NCI-H345 (cell line): ENCODE measurements around the gene GASK1A.

Experiments used
- DNase-seq: peaks from one replicate; lab custom pipeline; 2025; lab: John Stamatoyannopoulos, UW

GASK1A gene

DNA sequence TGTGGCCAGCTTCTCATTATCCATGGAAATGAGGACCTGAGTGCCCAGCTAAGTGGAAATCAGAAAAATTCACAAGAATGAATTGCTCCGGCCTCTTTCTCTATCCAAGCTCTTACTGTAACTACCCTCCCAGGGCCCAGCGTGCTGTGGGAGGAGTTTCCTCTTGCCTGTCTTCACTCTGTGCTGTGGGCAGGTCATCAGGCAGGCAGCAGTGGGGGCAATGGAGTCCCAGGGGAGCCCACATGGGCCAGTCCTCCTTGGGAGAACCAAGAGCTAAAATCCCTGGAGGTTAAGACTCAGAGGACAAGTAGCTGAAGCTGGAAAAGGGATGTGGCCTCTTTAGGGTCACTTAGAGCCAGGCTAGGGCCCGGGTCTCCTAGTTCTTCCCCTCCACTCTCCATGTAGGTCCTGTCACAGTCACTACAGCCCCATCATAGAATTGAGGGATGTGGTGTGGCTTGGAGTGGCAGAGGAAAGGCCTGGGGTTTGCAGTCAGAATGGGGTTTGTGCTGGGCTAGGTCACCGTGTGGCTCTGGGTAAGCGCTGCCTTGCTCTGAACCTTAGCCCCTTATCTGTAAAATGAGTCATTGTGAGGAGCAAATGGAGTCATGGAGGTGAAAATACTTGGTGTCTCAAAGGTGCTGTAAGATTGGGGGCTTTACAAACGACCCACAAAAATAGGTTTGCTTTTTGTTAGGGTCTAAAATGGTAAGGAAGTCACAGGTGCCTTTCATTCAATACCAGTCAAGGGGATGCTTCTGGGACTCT lies 3.7 kb downstream of the GASK1A start:
- no peak for DNase-seq

DNA sequence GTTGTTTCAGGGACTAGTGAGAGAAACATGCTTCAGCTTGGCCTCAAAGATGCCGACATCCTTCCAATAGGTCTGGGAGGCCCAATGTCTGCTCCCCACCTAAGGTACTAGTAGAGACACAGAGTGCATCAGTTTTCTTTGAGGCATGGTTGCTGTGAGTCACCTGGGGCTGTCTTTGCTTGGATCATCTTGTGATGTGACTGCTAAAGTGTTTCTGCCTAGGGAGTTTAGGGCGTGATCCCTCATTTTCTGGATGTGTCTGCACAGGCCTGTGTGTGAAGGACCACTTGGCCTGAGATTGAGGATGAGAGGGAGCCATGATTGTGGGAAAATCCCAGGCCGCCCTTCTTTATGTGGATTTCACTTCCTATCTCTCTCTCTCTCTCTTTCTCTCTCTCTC lies 4.8 kb downstream of the GASK1A start:
- DNase-seq: no peak

DNA sequence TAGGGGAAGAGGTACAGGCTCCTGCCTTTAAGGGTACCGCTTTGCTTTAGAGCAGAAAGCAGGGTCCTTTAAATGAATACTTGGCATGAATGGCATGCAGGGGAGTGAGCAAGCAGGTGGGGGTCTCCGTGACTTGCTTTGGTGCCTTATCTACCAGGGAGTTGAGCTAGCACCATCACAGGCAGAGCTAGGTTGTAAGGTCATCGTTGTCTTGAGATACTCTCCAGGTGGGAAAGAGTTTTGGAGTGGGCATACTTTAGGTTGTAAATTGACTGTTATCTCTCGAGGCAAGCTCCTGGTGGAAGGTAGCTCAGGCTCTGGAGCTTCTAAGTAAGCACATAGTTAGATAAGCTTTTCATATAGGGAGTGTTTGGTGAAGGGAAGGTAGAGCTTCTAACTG lies 5.6 kb downstream of the GASK1A start:
- no peak for DNase-seq

DNA sequence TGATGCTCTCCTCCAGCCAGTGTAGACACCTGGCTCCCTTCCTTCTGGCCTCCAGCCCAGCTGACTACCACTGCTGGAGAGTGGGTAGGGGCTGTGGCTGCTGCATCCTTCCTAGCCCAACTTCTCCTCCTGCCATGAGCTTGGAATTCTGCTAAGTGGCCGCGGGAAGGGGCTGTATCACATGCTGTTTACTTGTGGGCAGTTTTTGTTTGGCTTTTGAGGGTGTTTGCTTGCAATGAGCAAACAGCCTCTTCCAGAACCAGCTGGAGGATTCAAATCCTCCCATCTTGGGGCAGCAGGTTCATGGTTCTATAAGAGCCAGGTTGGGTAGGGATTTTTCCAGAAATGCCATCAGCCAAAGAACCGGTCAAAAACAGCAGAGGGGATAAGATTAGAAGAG lies 9.0 kb downstream of the GASK1A start:
- DNase-seq: no peak

DNA sequence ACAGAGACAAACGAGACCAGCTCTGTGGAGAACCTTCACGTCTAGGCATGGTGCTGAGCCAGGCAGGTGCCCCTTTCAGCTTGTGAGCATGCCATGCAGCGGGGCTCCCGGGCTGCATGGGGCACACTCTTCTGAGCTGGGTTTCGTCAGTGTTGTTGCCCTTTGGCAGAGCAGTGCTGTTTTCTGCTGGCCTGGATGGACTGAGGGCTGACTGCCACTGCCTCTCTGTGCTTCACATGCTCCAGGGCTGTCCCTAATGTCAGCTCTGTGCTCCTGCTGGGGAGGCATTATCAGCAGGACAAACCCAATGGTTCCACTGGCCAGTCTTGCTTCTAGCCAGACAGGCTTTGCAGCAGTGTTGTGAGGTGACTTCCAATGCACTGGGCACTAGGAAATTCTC lies 9.5 kb downstream of the GASK1A start:
- no peak for DNase-seq

DNA sequence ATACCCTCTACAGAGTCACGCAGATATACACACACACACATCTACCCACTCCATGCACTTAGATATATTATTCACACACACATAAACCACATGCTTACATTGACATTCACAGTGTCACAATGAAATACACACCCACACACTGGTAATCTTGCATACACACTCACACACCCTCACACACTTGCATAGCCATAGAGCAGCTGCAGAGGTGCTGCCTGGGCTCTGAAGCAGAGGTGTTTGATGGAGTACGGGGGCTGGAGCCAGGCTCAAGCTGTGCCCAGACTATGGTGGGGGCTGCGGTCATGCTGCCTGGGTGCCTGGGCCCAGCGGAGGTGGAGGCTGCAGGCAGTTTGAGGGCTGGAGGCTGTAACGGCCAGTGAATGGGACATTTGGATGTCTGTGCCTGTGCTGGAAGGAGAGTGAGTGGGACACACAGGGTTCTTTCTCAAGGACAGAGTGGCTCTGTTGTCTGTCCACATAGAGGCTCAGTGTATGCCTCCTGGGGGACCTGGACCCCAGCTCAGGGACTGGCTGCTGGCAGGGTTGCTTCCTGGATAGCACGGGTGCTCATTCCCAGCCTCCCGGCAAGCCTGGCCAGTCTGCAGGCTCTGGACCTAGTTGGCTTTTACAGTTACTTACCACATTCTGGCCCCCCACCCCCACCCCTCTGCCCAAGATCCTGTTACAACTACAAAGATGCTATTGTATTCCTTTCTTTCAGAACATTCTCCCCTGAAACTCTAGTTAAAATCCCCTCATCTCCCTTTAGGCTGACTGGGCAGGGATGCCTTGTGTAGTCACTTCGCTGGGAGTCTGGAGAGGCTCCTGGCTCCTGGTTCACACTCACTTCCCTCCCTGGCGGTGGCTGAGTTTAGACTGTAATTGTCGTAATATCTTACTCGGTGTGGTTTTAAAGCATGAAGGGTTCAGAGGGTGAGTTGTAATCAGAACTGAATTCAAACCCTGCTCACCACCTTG lies 12.5 kb downstream of the GASK1A start:
- no peak for DNase-seq

DNA sequence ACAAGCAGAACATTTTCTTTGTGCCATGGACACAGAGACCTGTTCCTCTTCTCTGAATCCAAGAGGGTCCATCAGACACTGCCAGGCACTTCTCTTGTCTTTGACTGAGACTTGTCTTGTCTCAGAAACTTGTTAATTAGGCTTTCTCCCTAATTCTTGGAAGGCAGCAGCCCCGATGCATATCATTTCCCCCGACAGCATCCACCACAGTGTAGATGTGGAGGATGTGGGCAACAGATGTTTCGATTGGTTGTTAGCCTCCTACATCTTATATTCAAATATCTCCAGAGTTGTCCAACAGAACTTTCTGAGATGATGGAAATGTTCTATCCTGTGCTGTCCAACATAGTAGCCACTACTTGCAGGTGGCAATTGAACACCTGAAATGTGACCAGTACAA lies 15.5 kb downstream of the GASK1A start:
- DNase-seq: no peak

DNA sequence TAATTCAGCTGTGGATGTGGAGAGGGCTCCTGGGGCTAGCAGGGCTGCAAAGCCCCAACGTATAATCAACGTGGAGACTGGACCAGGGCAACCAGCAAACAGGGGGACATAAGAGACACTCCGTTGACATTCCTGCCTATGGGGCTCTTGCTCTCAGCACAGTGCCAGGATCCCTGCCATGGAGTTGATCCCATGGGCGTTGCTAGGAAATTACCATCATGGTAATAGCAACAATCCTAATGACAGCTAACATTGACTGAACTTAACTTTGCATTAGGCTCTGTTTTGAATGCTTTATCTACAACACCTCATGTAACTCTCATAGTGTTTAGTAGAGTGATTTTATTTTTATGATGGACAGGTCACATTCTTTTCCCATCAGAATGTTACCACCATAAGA lies 16.9 kb downstream of the GASK1A start:
- DNase-seq: no peak

DNA sequence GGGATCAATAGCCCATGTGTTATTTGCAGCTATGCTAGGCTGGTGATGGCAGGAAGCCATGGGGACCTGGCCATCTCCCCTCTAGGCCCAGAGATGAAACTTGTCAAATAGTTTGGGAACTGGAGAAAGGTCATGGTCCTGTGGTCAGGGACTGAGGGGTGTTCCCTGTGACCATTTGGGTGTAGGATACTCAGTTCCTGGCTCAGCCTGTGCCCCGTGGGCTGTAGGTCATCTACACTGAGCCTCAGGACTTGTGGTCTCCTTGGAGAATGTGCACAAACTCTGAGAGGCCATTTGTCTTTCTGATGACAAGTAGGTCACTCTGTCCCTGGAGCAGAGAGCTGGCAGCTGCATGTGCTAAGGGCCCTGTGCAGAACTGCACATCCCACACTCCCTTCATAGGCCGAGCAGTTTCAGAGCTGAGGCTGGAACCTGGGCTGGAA lies 17.5 kb downstream of the GASK1A start:
- no peak for DNase-seq

DNA sequence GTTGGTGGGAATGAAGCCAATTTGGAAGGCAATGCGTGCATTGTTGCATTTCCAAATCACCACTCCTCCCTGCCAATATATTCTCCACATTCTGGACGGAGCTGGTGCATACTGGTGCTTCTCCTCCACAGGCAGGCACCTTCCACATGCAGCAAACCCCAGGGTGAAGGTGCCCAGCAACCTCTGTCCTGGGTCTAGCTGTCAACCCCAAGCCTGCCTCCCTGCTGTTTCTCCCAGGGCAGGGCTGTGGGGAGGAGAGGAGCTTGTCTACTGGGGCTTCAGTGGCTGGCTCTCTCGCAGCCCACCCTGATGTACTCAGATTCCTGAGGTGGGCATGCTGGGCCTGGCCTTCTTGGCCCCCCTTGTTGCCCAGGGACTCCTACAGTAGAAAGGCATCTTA lies 20.1 kb downstream of the GASK1A start:
- no peak for DNase-seq

DNA sequence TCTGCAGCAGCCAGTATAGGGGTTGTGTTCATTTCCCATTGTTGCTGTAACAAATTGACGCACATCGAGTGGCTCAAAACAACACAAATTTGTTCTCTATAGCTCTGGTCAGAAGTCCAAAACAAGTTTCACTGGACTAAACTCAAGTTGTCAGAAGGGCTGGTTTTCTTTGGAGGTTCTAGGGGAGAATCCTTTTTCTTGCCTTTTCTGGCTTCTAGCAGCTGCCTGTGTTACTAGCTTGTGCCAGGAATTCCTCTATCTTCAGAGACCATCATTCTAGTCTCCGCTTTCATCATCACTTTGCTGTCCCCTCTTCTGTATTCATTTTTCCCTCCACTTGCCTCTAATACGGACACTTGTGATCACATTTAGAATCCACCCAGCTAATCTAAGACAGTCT lies 20.5 kb downstream of the GASK1A start:
- DNase-seq: no peak

DNA sequence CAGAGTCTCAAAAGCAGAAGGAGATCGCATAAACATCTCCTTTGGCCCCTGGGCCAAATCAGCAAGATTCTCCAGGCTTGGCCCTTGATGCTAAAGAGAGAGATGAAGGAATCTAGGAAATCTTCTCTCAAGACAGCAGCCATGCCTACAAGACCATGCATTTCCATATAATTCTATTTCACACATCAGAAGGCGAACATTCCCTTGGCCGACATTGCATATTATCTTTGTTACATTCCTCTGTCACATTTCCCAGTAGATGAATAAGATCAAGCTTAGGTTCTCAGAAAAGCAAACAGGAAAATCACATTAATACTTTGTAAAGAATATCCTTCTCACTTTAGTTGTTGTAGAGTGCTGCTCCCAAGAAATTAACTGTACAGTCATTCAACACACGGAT lies 21.3 kb downstream of the GASK1A start:
- DNase-seq: no peak

DNA sequence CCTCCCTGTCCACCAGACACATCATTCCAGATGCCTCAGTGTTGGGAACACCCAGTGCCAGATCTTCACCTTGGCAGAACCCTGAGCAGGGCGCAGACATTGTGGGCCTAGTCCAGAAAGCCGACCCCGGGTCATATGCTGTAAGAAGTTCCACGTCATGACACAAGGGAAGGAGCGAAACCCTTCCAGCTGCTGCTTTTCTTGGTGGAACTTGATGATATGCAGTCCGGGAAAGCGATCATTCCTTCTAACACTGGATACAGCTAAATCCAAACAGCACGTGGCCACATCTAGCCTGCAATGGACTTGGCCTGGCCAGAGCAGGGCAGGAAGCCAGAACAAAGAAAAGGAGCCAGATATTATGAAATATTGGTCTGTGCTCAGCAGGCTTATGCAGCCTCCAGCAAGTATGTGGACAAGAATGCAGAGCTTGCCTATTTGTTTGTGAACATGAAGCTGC lies 22.0 kb downstream of the GASK1A start:
- DNase-seq: no peak

DNA sequence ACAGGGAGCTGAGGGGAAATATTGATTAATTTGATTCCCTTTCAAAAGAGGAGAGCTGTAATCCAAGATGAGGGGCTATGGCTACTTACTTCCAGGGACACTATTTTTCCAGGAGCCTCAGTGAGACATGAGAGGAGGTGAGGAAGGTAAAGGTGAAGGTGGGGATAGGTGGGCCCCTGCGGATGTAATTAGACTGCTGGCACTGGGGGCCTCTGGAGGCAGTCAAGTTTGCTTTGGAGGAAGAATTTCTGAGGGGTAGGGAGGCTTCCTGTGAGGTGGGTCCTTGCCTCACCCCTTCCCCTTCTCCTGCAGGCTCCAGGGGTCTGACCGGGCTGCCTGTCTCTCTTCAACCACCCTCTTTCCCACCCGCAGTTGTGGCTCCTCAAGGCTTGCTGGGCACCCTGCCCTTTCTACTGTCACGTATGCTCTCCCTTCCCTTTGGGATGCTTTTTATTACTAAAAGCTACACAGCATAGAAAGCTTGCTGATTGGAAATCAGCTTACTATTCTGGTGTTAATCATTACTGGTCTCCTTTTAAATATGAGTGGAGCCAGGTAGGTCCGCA lies 22.5 kb downstream of the GASK1A start:
- DNase-seq: no peak

DNA sequence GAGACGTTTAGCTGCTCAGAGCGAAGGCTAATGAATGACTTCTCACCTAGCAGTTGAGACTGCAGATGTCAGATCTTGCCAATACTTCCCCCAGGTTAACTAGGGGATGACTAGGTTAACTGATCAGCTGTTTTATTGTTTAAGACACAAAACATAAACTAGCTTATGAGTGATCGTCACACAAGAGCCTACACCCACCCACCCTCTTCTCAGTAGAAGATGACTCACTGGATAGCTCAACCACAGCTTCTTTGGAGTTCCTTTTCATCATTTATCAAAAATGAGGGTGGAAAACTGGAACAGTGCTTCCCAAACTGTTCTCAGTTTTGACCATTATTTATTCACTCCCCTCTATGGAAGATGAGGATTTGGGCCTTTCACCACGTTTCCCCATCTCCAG lies 25.2 kb downstream of the GASK1A start:
- no peak for DNase-seq

DNA sequence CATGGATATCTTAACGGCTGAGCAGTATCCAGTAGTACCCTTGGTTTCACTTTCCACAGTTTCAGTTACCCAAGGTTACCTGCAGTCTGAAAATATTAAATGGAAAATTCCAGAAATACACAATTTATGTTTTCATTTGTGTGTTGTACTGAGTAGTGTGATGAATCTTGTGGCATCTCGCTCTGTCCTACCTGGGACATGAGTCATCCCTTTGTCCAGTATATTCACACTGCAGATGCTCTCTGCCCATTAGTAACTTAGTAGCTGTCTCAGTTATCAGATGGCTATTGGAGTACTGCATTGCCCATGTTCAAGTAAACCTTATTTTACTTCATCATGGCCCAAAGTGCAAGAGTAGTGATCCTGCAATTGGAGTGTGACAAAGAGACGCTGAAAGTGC lies 26.1 kb downstream of the GASK1A start:
- no peak for DNase-seq

DNA sequence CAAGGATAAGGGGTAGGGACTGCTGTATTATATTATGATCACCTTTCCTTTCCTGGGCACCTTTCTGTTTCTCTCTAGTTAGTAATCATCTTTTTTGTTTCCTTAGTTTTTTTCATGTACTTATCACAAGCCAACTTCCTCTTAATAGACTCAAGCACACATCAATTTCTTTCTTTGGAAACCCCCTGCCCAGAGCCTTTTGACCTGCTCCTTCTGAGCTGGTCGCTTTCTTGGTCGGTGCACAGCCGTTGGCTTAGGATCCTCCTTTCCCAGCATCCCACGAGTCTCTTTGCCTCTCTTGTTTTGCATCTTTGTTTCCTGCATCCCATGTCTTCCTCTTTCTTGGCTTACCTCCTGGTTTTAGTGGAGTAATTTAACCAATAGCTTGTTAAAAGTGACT lies 26.9 kb downstream of the GASK1A start:
- no peak for DNase-seq

DNA sequence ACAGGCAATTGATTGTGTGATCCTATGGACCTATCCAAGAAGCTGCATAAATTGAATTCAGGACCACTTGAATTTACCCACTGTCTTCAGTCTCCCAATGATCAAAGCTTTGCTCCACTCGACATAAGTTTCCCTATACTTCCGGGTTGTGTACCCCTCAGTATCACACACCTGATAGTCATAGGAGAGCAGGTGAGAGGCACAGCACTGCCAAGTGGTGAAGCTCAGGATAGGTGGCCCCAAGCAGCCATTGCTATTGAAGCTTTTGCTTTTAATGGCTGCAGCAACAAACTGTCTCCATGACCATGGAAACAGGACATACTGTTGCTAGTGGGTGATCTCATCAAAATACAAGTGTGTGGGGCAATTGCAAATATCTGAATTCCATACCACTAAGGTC lies 27.7 kb downstream of the GASK1A start:
- no peak for DNase-seq

DNA sequence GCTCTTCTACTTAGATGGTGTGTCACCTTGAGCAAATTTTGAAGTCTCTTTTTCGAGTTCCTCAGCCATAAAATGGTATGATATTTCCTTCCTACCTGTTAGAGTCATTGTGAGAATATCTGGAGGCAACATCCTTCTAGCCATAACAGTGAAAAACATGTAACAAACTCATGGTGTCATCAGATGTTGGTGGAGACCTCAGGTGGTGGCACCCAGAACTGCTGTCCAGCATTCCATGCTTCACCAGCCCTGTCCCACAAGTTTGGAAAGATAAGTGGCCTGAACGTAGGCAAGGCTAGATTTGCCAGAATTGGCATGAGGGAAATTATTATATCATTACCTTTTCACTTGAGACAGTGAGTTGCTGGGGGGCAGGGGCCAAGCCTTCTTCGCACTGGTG lies 30.4 kb downstream of the GASK1A start:
- DNase-seq: no peak

DNA sequence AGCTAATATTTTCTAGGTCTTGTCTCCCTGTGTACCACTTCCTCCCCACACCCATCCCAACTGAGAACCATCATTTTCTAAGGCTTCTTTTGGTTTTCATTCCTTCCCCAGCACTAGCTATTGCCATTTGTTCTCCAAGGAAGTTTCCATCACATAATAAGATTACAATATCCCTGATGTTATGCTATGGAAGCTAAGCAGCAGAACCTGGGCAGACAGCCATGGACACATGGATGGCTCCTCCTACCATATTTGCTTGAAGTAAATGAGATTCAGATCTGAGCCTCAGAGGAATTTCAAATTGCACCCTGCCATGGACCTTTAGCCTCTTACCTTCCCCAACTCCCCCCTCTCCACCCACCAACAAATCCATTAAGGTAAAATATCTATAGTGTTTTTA lies 31.5 kb downstream of the GASK1A start:
- DNase-seq: no peak

DNA sequence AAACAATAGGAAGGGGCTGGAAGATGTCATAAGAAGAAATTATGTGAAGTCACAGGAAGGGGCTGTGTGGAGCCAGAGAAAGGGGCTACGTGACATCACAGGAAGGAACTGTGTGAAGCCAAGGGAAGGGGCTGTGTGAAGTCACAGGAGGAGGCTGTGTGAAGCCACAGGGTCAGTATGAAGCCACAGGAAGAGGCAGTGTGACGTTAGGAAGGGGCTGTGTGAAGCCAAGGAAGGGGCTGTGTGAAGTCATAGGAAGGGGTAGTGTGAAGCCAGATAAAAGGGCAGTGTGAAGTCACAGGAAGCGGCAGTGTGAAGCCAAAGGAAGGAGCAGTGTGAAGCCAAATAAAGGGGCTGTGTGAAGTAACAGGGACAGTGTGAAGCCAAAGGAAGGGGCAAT lies 32.5 kb downstream of the GASK1A start:
- no peak for DNase-seq

DNA sequence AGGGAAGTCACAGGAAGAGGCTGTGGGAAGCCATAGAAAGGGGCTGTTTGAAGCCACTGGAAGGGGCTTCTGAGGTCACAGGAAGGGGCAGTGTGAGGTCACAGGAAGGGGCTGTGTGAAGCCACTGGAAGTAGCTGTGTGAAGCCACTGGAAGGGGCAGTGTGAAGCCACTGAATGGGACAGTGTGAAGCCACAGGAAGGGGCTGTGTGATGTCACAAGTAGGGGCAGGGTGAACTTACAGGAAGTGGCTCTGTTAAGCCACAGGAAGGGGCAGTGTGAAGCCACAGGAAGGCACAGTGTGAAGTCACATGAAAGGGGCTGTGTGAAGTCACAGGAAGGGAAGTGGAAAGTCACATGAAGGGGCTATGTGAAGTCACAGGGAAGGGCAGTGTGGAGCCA lies 33.1 kb downstream of the GASK1A start:
- DNase-seq: no peak

DNA sequence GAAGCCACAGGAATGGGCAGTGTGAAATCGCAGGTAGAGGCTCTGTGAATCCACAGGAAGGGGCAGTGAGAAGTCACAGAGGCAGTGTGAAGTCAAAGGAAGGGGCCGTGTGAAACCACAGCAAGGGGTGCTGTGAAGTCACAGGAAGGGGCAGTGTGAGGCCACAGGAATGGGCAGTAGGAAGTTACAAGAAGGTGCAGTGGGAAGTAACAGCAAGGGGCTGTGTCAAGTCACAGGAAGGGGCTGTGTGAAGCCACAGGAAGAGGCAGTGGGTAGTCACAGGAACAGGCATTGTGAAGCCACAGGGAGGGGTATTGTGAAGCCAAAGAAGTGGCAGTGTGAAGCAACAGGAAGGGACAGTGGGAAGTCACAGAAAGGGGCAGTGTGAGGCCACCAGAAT lies 34.1 kb downstream of the GASK1A start:
- DNase-seq: no peak
